IPS DF 19.7 (cell line): ENCODE results near the gene GTSE1.

Source experiments
- DNase-seq: peaks from one replicate; pipeline ENCODE4 v3.0.0-alpha.2; 2013; ENCODE audit warnings: low read depth, low spot score

GTSE1 gene

GRCh38 chr22:46377525-46378425 lies 81.1 kb downstream of the GTSE1 start:
- no peak for DNase-seq

GRCh38 chr22:46378426-46379065 lies 81.9 kb downstream of the GTSE1 start:
- no peak for DNase-seq

GRCh38 chr22:46379066-46379930 lies 82.6 kb downstream of the GTSE1 start:
- no peak for DNase-seq

GRCh38 chr22:46380069-46380468 lies 83.4 kb downstream of the GTSE1 start:
- DNase-seq = no peak
